K562 (cell line): Measurements from ENCODE around the gene ARMH1. TPM values are rescaled to one million over a fixed set of nuclear protein-coding genes. Genes with fewer than 3 reads are reported as not detected.

ENCODE experiments used
- BRD9 ChIP-seq: fragments of 450-650 bp; IDR thresholded peaks from 2 replicates; pipeline ENCODE4 v1.6.1; 2018; ENCODE audit warnings: low read depth; ENCODE audit not compliant: partially characterized antibody
- EHMT2 ChIP-seq: fragments of 450-650 bp; IDR thresholded peaks from 2 replicates; pipeline ENCODE4 v1.6.1; 2018; ENCODE audit warnings: antibody characterized with exemption
- GTF2A2 ChIP-seq: IDR thresholded peaks from 2 replicates; pipeline ENCODE4 v1.6.1; 2016; ENCODE audit warnings: mild to moderate bottlenecking, missing genetic modification characterization, missing compliant biosample characterization
- HIVEP1 ChIP-seq: fragments of 250-450 bp; sonication (Bioruptor Pico); IDR thresholded peaks from 2 replicates; pipeline ENCODE4 v1.4.0; 2020; ENCODE audit warnings: mild to moderate bottlenecking
- MXI1 ChIP-seq: IDR thresholded peaks from 2 replicates; pipeline ENCODE4 v1.6.1; 2011; ENCODE audit warnings: low read depth, mild to moderate bottlenecking, improper control_type of control experiment, low read length
- NCOA1 ChIP-seq: fragments of 450-650 bp; IDR thresholded peaks from 2 replicates; pipeline ENCODE4 v1.6.1; 2016; ENCODE audit warnings: low read depth
- NR2F6 ChIP-seq: fragments of 450-650 bp; formaldehyde crosslinking; IDR thresholded peaks from 2 replicates; pipeline ENCODE4 v1.4.0; 2020; ENCODE audit warnings: mild to moderate bottlenecking
- PCBP2 ChIP-seq: fragments of 200-400 bp; formaldehyde crosslinking; IDR thresholded peaks from 2 replicates; pipeline ENCODE4 v1.6.1; 2018; ENCODE audit warnings: low read length, low read depth, mild to moderate bottlenecking, moderate library complexity; ENCODE audit not compliant: poor library complexity, severe bottlenecking
- POU5F1 ChIP-seq: fragments of 150-350 bp; IDR thresholded peaks from 2 replicates; pipeline ENCODE4 v1.6.1; 2014; ENCODE audit warnings: borderline replicate concordance, low read length, low read depth, mild to moderate bottlenecking; ENCODE audit not compliant: partially characterized antibody
- PRPF4 ChIP-seq: fragments of 200-400 bp; formaldehyde crosslinking; IDR thresholded peaks from one replicate; pipeline ENCODE4 v1.6.1; 2017; ENCODE audit warnings: low read length, low read depth, mild to moderate bottlenecking; ENCODE audit not compliant: insufficient read depth, poor library complexity, severe bottlenecking
- SIN3A ChIP-seq, 2 experiments: fragments of 150-350 bp in 1 of 2; IDR thresholded peaks; 2 replicates each; pipeline ENCODE4 v1.6.1; 2011 to 2016; ENCODE audit warnings: borderline replicate concordance in 2 of 2, low read depth in 2 of 2, low read length in 2 of 2, mild to moderate bottlenecking in 2 of 2, moderate library complexity in 2 of 2; ENCODE audit not compliant: control insufficient read depth in 1 of 2
- SMAD4 ChIP-seq: fragments of 250-450 bp; sonication (Bioruptor Pico); conservative IDR thresholded peaks from 2 replicates; pipeline ENCODE4 v1.8.0; 2021; ENCODE audit warnings: inconsistent platforms, mild to moderate bottlenecking, moderate library complexity
- SOX6 ChIP-seq: fragments of 450-650 bp; IDR thresholded peaks from 2 replicates; pipeline ENCODE4 v1.6.1; 2014; ENCODE audit warnings: mild to moderate bottlenecking
- TBP ChIP-seq: optimal IDR thresholded peaks from 2 replicates; pipeline ENCODE3; 2011; ENCODE audit warnings: low read depth, low read length, improper control_type of control experiment
- THRAP3 ChIP-seq: fragments of 450-650 bp; IDR thresholded peaks from 2 replicates; pipeline ENCODE4 v1.6.1; 2016; ENCODE audit warnings: mild to moderate bottlenecking, inconsistent platforms, borderline replicate concordance
- polyA plus RNA-seq, 8 experiments: library from polyadenylated mRNA; depleted of rRNA in 4 of 8; stranded (reverse) in 5 of 8; unstranded in 3 of 8; fragments of >200 nt; fragmentation: Nextera tagmentation in 2 of 8; fragmentation: Illumina TruSeq in 1 of 8; extraction: Ambion mirVana in 2 of 8; extraction: Trizol in 1 of 8; gene quantifications; 2 replicates each; pipeline versions ENCODE4 v1.2.1 to v1.2.3, GENCODE V29; 2011 to 2014; ENCODE audit warnings: inconsistent platforms in 1 of 8, missing spikeins in 1 of 8
- total RNA-seq, 7 experiments: library from RNA; depleted of rRNA in 6 of 7; stranded (reverse); fragments of >200 nt in 6 of 7; fragmentation: Illumina TruSeq in 2 of 7; extraction: Trizol in 2 of 7; gene quantifications; 2 replicates each; pipeline versions ENCODE4 v1.2.1 to v1.2.3, GENCODE V29; 2011 to 2021; ENCODE audit warnings: low replicate concordance in 1 of 7
- TF ChIP-seq, protein P1 (sequence below): fragments of 250-450 bp; sonication (Bioruptor Pico); IDR thresholded peaks from 2 replicates; pipeline ENCODE4 v1.8.0; 2022; ENCODE audit warnings: moderate library complexity, mild to moderate bottlenecking, inconsistent platforms
- TF ChIP-seq, protein P2 (sequence below): fragments of 450-650 bp; formaldehyde crosslinking; IDR thresholded peaks from 2 replicates; pipeline ENCODE4 v1.4.0; 2020; ENCODE audit warnings: mild to moderate bottlenecking
- TF ChIP-seq, protein P3 (sequence below), 3 experiments: IDR thresholded peaks in 2 of 3; conservative IDR thresholded peaks in 1 of 3; 2 replicates each; pipeline ENCODE4 v1.5.1; 2011 to 2012; ENCODE audit warnings: low read length in 3 of 3, mild to moderate bottlenecking in 3 of 3, control low read depth in 2 of 3, improper control_type of control experiment in 1 of 3, inconsistent platforms in 1 of 3, low read depth in 1 of 3, mixed read lengths in 1 of 3, moderate library complexity in 1 of 3; ENCODE audit not compliant: insufficient read depth in 2 of 3
- TF ChIP-seq, protein P4 (sequence below), 2 experiments: fragments of 450-650 bp in 1 of 2; sonication (generic) in 1 of 2; formaldehyde crosslinking in 1 of 2; IDR thresholded peaks in 1 of 2; conservative IDR thresholded peaks in 1 of 2; 2 replicates each; pipeline versions ENCODE4 v1.6.1 to v1.8.1; 2016 to 2023; ENCODE audit warnings: mild to moderate bottlenecking in 2 of 2, moderate library complexity in 2 of 2, inconsistent platforms in 1 of 2, missing genetic modification reagents in 1 of 2
- TF ChIP-seq, protein P5 (sequence below): fragments of 450-650 bp; formaldehyde crosslinking; conservative IDR thresholded peaks from 2 replicates; pipeline ENCODE4 v1.4.0; 2022; ENCODE audit warnings: mild to moderate bottlenecking, missing genetic modification characterization

Gene ARMH1
- total and polyA plus RNA-seq, 9 of the 15 experiments (the other 6 are each of a cell fraction or from before 2014, with no cell fraction given) = 0.41 TPM; not detected in 8

DNA sequence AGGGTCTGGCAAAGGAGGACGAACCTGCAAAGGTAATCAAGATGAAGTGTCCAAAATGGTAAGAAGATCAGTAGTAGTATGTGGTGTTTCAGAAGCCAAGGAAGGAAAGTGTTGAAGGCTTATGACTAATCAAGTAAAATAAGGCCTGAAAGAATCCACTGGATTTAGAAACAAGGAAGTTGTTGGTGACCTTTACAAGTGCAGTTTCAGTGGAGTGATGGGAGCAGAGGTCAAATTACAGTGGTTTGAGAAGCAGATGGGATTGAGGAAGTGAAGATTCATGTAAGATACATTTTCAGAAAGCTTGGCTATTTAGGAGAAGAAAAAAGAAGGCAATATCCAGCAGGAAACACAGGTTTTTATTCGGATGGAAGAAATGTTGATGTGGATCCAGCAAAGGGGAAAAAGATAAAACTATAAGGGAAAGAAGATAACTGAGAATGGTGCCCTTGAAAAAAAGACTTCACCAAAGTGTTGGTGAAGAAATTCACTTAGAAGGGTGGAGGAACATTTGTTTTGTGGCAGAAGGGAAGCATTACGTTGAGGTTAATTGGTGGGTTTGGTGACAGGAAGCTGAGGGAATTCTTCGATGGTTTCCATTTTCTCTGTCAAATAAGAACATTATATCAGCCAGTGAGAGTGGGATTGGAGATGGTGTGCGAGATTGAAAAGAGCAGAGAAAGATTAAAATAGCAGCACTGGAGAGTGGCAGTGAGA lies 2.1 kb downstream of the ARMH1 start (continued):
- TF ChIP-seq, protein P1, sequence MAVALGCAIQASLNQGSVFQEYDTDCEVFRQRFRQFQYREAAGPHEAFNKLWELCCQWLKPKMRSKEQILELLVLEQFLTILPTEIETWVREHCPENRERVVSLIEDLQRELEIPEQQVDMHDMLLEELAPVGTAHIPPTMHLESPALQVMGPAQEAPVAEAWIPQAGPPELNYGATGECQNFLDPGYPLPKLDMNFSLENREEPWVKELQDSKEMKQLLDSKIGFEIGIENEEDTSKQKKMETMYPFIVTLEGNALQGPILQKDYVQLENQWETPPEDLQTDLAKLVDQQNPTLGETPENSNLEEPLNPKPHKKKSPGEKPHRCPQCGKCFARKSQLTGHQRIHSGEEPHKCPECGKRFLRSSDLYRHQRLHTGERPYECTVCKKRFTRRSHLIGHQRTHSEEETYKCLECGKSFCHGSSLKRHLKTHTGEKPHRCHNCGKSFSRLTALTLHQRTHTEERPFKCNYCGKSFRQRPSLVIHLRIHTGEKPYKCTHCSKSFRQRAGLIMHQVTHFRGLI (CRISPR knock-in tag) = no peak
- TF ChIP-seq MXI1 (no peak), SIN3A (IDR thresholded peaks at IDR 0.05; ENCODE audit: borderline replicate concordance in 2 of 2, control insufficient read depth in 1 of 2, low read depth in 2 of 2, low read length in 2 of 2) (no peak), THRAP3 (no peak), POU5F1 (no peak), NCOA1 (peak; percentile 13; the same call in 1 of the 2 replicates), NR2F6 (CRISPR knock-in tag) (no peak), GTF2A2 (no peak), PCBP2 (no peak), EHMT2 (peak; percentile 24; the same call in 1 of the 2 replicates), HIVEP1 (CRISPR knock-in tag) (no peak), PRPF4 (no peak), BRD9 (no peak), TBP (no peak), SMAD4 (CRISPR knock-in tag) (no peak), SOX6 (peak; percentile 51; the same call in 1 of the 2 replicates)
- TF ChIP-seq, protein P2, sequence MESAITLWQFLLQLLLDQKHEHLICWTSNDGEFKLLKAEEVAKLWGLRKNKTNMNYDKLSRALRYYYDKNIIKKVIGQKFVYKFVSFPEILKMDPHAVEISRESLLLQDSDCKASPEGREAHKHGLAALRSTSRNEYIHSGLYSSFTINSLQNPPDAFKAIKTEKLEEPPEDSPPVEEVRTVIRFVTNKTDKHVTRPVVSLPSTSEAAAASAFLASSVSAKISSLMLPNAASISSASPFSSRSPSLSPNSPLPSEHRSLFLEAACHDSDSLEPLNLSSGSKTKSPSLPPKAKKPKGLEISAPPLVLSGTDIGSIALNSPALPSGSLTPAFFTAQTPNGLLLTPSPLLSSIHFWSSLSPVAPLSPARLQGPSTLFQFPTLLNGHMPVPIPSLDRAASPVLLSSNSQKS (CRISPR knock-in tag) = no peak
- TF ChIP-seq, protein P3, sequence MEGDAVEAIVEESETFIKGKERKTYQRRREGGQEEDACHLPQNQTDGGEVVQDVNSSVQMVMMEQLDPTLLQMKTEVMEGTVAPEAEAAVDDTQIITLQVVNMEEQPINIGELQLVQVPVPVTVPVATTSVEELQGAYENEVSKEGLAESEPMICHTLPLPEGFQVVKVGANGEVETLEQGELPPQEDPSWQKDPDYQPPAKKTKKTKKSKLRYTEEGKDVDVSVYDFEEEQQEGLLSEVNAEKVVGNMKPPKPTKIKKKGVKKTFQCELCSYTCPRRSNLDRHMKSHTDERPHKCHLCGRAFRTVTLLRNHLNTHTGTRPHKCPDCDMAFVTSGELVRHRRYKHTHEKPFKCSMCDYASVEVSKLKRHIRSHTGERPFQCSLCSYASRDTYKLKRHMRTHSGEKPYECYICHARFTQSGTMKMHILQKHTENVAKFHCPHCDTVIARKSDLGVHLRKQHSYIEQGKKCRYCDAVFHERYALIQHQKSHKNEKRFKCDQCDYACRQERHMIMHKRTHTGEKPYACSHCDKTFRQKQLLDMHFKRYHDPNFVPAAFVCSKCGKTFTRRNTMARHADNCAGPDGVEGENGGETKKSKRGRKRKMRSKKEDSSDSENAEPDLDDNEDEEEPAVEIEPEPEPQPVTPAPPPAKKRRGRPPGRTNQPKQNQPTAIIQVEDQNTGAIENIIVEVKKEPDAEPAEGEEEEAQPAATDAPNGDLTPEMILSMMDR (IDR thresholded peaks at IDR 0.05 in 2 of 3, conservative IDR thresholded peaks at IDR 0.05 in 1 of 3; ENCODE audit: insufficient read depth in 2 of 3, low read depth in 1 of 3, low read length in 3 of 3) = no peak
- TF ChIP-seq, protein P4, sequence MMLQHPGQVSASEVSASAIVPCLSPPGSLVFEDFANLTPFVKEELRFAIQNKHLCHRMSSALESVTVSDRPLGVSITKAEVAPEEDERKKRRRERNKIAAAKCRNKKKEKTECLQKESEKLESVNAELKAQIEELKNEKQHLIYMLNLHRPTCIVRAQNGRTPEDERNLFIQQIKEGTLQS (IDR thresholded peaks at IDR 0.05) = peak; percentile 54; the same call in 1 of the 2 replicates
- TF ChIP-seq, protein P4 (CRISPR knock-in tag; conservative IDR thresholded peaks at IDR 0.05) = no peak
- TF ChIP-seq, protein P5, sequence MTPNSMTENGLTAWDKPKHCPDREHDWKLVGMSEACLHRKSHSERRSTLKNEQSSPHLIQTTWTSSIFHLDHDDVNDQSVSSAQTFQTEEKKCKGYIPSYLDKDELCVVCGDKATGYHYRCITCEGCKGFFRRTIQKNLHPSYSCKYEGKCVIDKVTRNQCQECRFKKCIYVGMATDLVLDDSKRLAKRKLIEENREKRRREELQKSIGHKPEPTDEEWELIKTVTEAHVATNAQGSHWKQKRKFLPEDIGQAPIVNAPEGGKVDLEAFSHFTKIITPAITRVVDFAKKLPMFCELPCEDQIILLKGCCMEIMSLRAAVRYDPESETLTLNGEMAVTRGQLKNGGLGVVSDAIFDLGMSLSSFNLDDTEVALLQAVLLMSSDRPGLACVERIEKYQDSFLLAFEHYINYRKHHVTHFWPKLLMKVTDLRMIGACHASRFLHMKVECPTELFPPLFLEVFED (CRISPR knock-in tag) = no peak
